GM18499 (cell line): ENCODE measurements around the gene SPINK8.
"Not testable (repeated sequence)": the region's sequence is repeated elsewhere in the genome, so short reads cannot be mapped to it uniquely, and the experiment has no call there.

ENCODE experiments used
- ATAC-seq: cut with Tn5 transposase; IDR thresholded peaks from one replicate; pipeline ENCODE4 v1.9.1; 2021; ENCODE audit warnings: moderate number of reproducible peaks; ENCODE audit not compliant: insufficient read depth, unreplicated experiment

SPINK8 gene

DNA sequence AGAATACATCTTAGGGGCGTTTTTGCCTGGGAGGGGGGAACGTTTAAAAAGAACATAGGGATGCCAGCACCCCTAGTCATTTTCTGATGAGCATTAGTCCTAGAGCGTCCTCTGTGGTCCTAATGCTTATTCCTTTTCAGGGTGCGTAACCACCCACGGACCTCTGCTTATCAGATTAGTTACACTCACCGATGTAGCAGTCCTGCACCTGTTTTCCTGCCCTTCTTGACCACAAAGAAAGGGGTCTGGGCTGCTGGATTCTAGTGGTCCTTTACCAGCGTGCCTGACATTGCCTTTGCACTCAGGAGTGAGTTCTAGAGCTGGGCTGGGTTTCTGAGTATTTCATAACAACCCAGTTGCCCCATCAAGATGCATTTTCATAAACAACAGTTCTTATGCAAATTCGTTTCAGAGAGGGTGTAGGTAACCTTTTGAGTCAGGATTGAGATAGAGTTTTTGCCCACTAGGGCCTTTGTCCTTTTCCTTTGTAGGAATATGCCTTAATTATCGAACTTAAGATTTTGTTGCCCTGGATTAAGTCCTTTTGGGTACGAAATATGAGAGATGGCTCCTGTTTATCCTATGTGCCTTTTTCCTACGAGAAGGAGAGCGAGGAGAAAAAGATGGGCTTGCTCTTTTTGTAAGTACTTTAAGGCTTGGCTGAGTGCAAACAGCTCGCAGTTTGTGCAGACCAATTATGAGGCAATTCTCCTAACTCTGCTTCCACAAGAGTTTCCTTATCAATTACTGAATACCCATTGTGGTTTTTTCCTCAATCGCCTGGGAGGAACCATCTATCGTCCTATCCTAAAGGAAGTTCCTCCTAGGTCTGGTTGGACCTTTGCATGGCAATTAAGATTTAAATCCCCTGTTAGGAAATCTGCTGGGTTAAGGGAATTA is at the start of gene SPINK8:
TSS of gene SPINK8 (minus strand) at position 316 of the 900 bp plus-strand sequence. CDS start 5,320 bp downstream, outside the sequence.
- not testable (repeated sequence) for ATAC-seq

DNA sequence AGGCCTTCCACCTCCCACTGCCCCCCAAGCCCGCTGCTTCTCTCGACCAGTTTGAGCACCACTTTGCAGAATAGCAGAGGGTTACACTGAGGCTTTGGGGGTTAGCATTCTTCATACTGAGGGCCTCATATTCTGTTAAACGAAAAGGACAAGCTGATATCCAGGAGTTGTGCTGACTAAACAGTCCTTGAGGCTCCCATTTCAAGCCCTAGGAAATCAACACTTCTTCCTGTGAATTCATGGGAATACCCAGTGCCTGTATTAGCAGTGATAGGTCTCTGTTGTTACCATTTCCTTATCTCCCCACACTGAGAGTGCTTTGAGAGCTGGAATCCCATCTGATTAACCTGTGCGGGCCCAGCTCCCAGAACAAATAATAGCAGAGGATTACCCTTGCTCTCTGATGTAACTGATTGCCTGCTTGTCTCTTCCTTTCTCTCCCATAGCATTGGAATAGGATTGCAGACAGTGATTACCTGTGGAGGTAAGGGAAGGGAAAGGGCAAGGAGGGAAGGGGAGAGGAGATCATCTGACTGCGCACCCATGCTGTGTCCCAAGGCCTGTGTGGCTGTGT is 39.5 kb upstream of the SPINK8 start:
- no peak for ATAC-seq

DNA sequence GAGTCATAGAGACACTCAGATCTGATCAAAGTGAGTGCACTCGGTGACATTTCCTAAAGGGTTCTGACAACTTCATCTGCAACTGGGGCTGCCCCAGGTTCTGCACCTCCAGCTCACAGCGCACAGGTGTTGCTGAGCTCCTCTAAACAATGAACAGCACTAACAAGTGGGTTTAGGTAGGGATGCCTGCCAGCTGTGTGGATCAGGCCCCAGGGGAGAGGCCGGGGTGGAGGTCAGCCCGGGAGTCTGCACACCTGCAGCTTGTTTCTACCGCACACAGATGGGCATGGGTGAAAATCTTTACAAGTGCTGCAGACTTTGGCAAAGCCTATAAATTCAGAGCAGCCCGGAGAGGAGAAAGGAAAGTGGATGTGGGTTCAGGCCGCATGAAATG is 38.9 kb upstream of the SPINK8 start:
- ATAC-seq = no peak

DNA sequence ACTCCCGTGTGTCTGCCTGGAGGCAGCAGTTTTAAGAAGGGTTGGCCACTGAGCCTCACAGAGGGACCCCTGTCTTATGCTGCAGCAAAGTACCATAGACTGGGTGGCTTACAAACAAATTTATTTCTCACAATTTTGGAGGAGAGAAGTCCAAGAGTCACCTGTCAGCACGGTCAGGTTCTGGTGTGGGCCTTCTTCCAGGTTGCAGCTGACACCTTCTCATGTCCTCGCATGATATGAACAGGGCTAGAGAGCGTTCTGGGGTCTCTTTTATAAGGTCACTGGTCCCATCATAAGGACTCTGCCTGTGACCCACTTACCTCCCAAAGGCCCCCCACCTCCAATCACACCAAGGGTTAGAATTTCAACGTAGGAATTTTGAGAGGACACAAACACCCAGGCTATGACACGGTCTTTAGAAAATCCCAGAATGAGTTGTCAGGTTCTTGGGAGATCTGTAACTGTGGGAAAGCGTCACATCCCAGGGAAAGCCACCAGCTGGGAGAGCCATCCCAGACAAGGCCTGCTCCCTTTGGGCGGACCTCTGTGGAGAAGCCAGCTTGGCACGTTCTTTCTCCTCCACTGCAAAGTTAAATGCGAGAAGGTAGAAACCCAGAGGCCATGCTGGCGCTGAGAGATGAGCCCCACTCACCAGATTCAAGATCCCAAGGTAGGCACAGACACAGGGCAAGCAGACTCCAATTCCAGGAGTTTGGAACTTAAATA is 38.4 kb upstream of the SPINK8 start, which contains the start of gene FBXW12:
TSS of gene FBXW12 (plus strand) at position 569 of the 726 bp plus-strand sequence. CDS start 549 bp downstream, outside the sequence.
- ATAC-seq = no peak

DNA sequence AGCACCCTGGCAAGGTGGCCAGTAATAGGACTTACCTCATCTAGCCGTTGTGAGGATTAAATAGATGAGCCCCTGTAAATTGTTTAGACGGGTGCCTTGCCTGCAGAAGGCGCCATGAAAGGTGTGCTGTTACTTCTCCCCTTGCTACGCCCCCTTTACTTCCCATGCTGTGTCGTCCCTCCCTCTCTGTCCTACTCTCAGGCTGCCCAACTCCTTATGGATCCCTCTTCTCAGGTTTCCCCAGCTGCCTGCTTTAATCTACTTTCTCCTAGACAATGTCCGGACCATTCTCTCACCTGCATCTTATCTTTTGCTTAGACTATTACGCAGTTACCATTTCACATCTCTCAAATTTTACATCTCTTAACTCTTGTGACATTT is 36.9 kb upstream of the SPINK8 start:
- no peak for ATAC-seq

DNA sequence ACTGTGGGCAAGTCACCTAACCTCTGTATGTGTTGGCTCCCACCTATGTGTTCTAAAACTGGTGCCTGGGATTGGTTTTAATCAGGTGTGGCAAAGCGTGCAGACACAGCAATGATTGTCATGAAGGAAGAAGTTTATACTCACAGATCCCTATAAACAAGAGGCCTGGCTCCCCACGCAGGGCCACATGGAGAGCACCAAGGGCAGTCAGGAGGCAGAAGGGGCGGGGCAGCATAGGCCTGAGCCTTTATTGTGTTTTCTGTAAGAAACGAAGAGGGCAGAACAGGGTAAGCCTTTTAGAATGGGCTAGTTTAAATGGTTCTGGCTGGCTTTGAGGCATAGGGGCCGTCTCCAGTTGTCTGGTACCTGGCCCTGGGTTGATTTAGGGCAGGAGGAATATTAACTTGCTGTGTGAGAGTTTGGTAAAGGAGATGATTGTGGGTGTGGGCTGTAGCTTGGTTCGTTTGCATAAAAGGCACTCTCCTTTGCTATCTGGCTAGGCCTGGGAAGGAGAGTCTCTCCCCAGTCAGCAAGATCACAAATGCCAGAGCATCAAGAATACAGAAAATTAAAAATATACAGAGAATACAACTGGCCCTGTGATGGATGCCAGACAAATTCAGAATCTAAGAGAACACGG is 36.4 kb upstream of the SPINK8 start:
- ATAC-seq = no peak

DNA sequence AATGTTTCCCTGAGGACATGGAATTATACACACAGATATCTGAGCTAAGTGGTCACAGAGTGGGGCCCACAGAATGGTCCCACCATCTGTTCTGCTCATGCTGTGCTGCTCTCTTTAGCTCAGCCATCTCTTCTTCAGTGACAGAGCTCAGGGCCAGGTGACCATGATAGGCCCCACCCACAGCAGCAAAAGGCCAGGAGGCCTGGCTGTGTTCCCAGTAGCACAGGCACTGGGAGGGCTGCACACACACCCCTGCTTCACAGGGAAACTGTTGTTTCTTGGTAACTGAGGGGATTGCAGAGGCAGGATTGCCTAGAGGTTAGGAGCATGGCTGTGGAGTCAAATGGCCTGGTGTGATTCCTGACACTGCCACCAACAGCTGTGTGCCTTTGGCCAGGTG is 33.7 kb upstream of the SPINK8 start:
- ATAC-seq = no peak

DNA sequence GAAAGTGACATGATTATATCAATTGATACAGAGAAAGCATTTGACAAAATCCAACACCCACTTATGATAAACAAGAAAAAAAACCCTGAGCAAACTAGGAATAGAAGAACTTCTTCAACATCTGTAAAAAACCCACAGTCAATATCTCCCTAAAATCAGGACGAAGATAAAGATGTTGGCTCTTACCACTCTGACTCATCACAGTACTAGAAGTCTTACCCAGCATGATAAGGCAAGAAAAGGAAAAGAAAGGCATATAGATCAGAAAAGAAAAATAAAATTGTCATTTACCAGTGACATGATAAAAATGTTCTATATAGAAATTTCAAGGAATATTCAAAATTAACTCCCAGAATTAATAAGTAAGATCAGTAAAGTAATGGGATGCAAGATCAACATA is 31.4 kb upstream of the SPINK8 start:
- no peak for ATAC-seq

DNA sequence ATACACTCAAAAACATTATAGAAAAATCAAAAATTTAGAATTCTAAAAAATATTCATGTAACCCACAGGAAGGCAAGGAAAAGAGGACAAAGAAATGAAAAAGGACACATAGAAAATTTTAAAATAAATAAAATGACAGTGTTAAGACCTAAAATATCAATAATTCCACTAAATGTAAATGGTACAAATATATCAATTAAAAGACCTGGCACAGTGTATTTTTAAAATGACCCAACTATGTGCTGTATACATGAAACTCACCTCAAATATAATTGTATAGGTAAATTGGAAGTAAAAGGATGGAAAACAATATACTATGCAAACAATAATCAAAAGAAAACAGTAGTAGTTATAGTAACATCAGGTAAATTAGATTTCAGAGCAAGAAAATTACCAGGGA is 28.5 kb upstream of the SPINK8 start:
- no peak for ATAC-seq

DNA sequence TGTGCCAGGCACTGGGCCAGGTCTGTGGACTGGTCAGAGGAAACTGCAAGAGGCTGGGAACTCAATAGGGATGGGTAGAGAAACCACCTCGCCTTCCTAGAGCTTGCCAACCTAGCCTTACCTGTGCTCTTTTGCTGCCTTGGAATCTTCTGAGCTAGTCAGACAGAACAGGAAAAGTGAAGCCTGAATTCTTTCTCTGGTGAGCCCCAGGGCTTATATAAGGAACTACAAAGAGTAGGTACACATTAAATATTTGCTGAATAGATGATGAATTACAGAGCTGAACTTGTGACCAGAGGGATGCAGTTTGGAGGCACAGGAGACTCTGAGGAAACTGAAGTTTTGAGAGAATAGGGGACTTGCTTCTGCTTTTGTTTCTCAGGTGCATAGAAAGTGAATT is 23.0 kb upstream of the SPINK8 start:
- no peak for ATAC-seq

DNA sequence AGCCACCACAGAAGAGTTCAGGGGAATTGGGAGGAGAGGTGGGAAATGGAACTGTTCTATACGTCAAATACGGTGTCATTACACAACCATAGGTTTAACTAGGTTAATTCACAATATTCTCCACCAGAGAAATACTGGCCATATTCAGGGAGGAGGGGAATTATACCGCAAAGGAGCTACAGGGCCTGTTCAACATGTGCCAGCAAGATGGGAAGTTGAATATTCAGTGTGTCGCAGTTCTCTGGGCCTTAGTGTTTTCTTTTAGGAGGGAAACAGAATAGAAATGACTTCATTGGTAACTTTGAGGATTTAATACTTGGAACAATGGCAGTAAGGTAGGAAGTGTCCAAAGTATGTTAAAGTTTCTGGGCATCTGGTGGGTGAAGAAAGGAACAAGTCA is 20.5 kb upstream of the SPINK8 start:
- no peak for ATAC-seq

DNA sequence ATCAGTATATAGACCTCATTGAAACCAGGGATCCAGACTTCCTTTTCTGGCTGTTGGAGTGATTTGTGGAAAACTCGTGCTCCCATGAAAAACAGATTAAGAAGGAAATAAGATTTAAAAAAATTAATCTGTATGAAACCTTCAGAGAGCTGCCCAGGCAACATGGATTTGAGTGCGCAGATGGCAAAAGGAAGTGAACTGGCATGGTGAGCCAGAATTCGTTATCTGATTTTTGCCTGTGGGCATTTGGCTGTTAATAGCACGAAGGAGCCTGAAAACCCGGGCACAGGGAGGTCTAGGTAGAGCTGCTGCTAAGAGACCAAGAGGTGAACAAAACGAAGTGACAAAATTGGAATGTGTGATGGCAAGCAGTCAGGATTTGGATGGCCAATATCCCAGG is 19.1 kb upstream of the SPINK8 start:
- no peak for ATAC-seq

DNA sequence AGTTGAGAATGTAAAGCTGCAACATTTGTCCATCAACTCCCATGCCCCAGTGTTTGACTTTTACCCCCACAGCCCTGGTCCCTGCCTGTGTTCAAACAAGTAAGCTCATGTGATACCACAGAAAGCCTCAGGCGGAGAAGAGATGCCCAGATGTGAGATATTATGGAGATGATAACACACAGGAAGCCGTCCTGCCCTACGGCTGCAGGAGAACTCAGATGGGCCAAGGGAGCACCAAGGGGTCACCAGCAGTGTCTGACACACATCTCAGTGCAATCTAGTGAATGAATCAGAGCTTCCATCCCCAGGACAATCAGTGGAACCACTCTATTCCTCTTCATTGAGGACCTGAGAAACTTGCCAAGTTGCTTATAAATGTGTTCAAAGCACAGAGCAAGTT is 14.0 kb upstream of the SPINK8 start:
- ATAC-seq = no peak

DNA sequence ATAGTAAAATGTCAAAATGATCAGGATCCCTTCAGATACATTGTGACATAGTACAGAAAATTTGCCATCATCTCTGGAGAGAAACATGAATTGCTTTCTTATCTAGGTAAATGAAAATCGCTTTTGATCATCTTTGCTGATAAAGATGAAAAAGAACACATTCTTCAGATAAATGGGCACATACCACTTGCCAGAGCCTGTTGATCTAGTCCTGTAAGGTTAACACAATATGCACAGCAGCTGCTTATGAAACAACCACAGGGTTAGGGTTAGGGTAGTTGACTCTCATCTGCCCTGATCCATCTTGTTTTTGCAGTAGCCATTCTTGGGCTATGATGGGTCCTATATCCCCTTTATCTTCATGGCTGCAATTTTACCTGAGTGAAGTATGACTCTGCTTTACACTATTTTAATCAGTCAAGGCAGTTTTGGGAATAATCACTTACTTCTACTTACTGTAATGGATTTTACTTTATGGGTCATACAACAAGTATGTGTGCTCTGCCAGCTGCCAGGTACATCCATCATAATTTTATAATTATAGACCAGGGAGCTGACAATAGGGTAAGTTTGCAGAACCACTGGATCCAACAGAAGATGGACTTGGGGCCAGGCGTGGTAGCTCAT is 12.6 kb upstream of the SPINK8 start:
- ATAC-seq = no peak

DNA sequence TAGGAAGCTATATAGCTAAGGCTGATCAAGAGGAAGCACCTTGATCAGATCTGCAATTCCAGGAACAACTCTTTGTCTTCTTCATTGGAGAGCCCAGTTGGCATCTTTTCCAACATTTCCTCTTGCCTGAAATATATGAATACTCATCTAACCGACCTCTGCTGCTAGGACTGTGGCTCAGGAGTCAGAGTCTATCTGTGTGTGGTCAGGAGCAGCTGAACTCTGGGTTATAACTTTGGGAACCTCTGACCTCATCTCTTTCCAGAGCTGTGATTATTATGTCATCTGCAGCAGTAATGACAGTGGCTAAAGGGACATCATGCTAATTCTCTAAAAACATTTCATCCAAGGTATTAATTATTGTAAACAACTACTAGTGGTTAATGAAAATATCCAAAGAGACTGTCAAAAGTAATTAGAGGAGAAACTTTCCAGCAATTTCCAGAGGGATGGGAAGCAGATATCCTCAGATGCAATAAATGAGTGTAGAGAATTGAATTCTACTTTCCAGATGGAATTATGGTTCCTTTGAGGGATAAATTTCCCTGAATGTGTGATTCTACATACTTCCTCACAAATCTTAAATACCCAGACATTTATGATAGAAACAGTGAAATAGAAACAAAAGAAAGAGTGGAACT is 11.5 kb upstream of the SPINK8 start:
- no peak for ATAC-seq

DNA sequence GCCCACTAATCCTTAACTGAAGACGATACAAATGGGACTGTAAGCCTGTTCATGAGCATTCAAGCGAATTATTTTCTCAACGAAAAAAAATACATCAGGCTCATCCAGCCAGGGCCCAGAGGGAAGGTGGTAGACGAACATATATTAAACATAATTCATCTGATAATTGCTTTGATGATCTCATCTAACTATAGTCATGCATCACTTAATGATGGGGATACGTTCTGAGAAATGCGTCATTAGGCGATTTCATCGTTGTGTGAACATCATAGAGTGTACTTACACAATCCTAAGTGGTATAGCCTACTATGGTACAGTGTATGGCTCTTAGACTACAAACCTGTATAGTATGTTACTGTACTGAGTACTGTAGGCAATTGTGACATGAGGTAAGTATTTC is 10.0 kb upstream of the SPINK8 start:
- ATAC-seq = no peak

DNA sequence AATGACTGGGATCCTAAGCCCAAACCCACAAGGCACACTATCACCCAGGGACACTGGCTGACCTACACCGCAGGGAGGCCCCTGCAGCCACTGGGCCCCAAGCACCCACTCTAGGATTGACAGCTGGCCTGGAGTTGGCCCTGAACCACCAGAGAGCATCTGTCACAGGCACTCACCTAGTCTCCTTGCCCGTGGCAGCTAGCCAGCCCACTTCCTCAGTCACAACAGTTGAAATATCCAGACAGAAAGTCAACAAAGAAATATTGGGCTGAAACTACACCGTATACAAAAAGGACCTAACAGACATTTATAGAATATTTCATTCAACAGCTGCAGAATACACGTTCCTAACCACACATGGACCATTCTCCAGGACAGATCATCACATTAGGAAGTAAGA is 5.2 kb upstream of the SPINK8 start:
- no peak for ATAC-seq

DNA sequence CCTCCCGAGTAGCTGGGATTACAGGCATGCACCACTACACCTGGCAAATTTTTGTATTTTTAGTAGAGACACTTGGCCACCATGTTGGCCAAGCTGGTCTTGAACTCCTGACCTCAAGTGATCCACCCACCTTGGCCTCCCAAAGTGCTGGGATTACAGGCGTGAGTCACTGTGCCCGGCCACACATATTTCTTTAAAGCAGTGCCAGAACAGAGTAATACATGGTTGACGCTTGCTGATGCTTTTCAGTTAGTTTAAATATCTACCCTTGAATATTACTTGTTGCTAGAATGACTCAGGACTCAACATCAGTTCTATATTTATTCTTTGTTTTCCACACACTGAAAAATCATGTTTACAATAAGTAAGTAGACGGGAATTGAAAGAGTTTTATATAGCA is 4.1 kb upstream of the SPINK8 start:
- not testable (repeated sequence) for ATAC-seq

DNA sequence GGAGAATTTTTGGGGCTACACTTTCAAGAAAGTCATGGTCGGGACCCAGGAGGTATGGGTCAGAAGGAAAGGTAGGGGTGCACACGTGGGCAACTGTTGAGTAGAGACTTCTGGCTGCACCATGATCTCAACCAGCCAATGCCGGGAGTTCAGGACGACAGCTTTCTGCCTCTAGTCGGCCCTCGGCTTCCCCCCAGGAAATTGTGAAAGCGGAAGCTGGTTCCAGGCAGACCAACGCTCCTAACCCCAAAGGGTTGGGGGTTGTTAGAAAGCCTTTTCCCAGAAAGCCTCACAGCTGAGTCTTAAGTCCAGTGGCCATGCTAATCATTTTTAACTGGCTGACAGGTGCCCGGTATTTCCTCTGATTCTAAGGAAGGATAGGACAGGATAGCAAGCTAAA is 1.8 kb upstream of the SPINK8 start:
- not testable (repeated sequence) for ATAC-seq

DNA sequence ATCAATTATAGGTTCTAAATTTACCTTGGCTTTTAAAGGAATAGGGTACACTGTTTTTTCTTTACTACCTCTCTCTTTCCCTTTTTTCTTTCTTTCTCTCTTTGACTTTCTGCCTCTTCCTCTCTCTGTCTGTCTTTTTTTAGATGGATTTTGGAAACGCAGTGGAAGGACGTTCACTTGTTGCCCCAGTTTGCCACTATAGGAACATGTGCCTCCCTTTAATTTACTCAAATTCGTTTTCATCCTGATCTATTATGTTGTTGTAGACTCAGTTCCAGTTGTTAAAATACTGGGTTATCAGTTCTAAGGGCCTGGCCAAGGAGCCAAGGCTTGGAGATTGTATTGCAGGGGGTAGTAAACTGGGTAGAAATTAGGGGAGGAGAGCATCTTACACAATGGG is 1.1 kb upstream of the SPINK8 start:
- no peak for ATAC-seq
